Neural cell (in vitro differentiated cells): Measurements from ENCODE around the gene ZBTB7C. TPM values are rescaled to one million over a fixed set of nuclear protein-coding genes. Genes with fewer than 3 reads are reported as not detected.

Experiments
- H2AFZ ChIP-seq: fragments of 200-600, 300-800 bp; sonication (generic), shearing (Covaris generic); 2 replicates; pipeline ENCODE4 v1.6.0; 2014; ENCODE audit warnings: low read depth, mild to moderate bottlenecking, antibody characterized with exemption, low read length, moderate library complexity
- H3F3A ChIP-seq: fragments of 200-600 bp; shearing (Covaris generic); 2 replicates; pipeline ENCODE4 v1.6.1; 2016; ENCODE audit warnings: mild to moderate bottlenecking, moderate library complexity, mixed read lengths, antibody characterized with exemption, low read length; ENCODE audit not compliant: insufficient read depth, poor library complexity, severe bottlenecking
- H3K27ac ChIP-seq: fragments of 200-600, 300-800 bp; sonication (generic), shearing (Covaris generic); 2 replicates; pipeline ENCODE4 v1.5.1; 2014; ENCODE audit warnings: mild to moderate bottlenecking, low read length, moderate library complexity
- H3K27me3 ChIP-seq: fragments of 300-800, 200-600 bp; sonication (generic), shearing (Covaris generic); 2 replicates; pipeline ENCODE4 v1.6.0; 2014; ENCODE audit warnings: mild to moderate bottlenecking, low read depth, low read length, moderate library complexity; ENCODE audit not compliant: insufficient read depth
- H3K36me3 ChIP-seq: fragments of 300-800, 200-600 bp; sonication (generic), shearing (Covaris generic); 2 replicates; pipeline ENCODE4 v1.5.1; 2014; ENCODE audit warnings: mild to moderate bottlenecking, antibody characterized with exemption, low read length, moderate library complexity; ENCODE audit not compliant: insufficient read depth
- H3K4me2 ChIP-seq: fragments of 300-800, 200-600 bp; sonication (generic), shearing (Covaris generic); 2 replicates; pipeline ENCODE4 v1.6.0; 2014; ENCODE audit warnings: mild to moderate bottlenecking, low read length
- H3K4me3 ChIP-seq: fragments of 300-800, 200-600 bp; sonication (generic), shearing (Covaris generic); 2 replicates; pipeline ENCODE4 v1.5.1; 2014; ENCODE audit warnings: mild to moderate bottlenecking, low read length, moderate library complexity
- H3K79me2 ChIP-seq: fragments of 200-600 bp; shearing (Covaris generic); replicated peaks from 2 replicates; pipeline ENCODE4 v1.6.0; 2014; ENCODE audit warnings: mild to moderate bottlenecking, low read length, moderate library complexity; ENCODE audit not compliant: insufficient read depth
- H3K9ac ChIP-seq: fragments of 300-800, 200-600 bp; sonication (generic), shearing (Covaris generic); 2 replicates; pipeline ENCODE4 v1.6.1; 2016; ENCODE audit warnings: mild to moderate bottlenecking, low read length, mixed read lengths
- H3K9me2 ChIP-seq: fragments of 200-600 bp; shearing (Covaris generic); 2 replicates; pipeline ENCODE4 v1.6.1; 2016; ENCODE audit warnings: mild to moderate bottlenecking, low read length, mixed read lengths; ENCODE audit not compliant: insufficient read depth
- H3K9me3 ChIP-seq: fragments of 200-600, 300-800 bp; sonication (generic), shearing (Covaris generic); 2 replicates; pipeline ENCODE4 v1.6.1; 2016; ENCODE audit warnings: mild to moderate bottlenecking, mixed run types, low read length, moderate library complexity, mixed read lengths
- H4K20me1 ChIP-seq: fragments of 200-600 bp; shearing (Covaris generic); 2 replicates; pipeline ENCODE4 v1.6.1; 2016; ENCODE audit warnings: mild to moderate bottlenecking, mixed run types; ENCODE audit not compliant: insufficient read depth
- EP300 ChIP-seq: fragments of 450-650 bp; conservative IDR thresholded peaks from 2 replicates; pipeline ENCODE4 v1.6.1; 2014; ENCODE audit warnings: antibody characterized with exemption, mild to moderate bottlenecking, moderate library complexity; ENCODE audit not compliant: poor library complexity, severe bottlenecking
- EZH2 ChIP-seq: fragments of 200-600, 300-800 bp; shearing (Covaris generic), sonication (generic); IDR thresholded peaks from 2 replicates; pipeline ENCODE4 v1.6.1; 2014; ENCODE audit warnings: antibody characterized with exemption, low read length, borderline replicate concordance, mild to moderate bottlenecking; ENCODE audit not compliant: insufficient read depth, poor library complexity, severe bottlenecking
- MXI1 ChIP-seq: fragments of 450-650 bp; conservative IDR thresholded peaks from 2 replicates; pipeline ENCODE4 v1.6.1; 2014; ENCODE audit warnings: antibody characterized with exemption, mild to moderate bottlenecking; ENCODE audit not compliant: poor library complexity, severe bottlenecking
- POLR2AphosphoS5 ChIP-seq: IDR thresholded peaks from 2 replicates; pipeline ENCODE4 v1.6.1; 2012
- RAD21 ChIP-seq: fragments of 450-650 bp; conservative IDR thresholded peaks from 2 replicates; pipeline ENCODE4 v1.6.1; 2014; ENCODE audit warnings: antibody characterized with exemption, mild to moderate bottlenecking, moderate library complexity
- REST ChIP-seq: IDR thresholded peaks from 2 replicates; pipeline ENCODE4 v1.6.1; 2012; ENCODE audit warnings: borderline replicate concordance
- SMC3 ChIP-seq: fragments of 450-650 bp; conservative IDR thresholded peaks from 2 replicates; pipeline ENCODE4 v1.6.1; 2014; ENCODE audit warnings: antibody characterized with exemption, mild to moderate bottlenecking, moderate library complexity; ENCODE audit not compliant: poor library complexity
- TAF1 ChIP-seq: IDR thresholded peaks from 2 replicates; pipeline ENCODE4 v1.6.1; 2012; ENCODE audit warnings: low read depth
- polyA plus RNA-seq: library from polyadenylated mRNA; depleted of rRNA; stranded (reverse); fragments of >200 nt; gene quantifications from 2 replicates; pipeline ENCODE4 v1.2.3, GENCODE V29; 2014
- TF ChIP-seq, protein P1 (sequence below): fragments of 450-650 bp; IDR thresholded peaks from 2 replicates; pipeline ENCODE4 v1.5.1; 2014; ENCODE audit warnings: antibody characterized with exemption, mild to moderate bottlenecking, moderate library complexity; ENCODE audit not compliant: poor library complexity, severe bottlenecking

Gene ZBTB7C
- polyA plus RNA-seq, 1 donor from 2014 or later = 2.4 TPM

DNA sequence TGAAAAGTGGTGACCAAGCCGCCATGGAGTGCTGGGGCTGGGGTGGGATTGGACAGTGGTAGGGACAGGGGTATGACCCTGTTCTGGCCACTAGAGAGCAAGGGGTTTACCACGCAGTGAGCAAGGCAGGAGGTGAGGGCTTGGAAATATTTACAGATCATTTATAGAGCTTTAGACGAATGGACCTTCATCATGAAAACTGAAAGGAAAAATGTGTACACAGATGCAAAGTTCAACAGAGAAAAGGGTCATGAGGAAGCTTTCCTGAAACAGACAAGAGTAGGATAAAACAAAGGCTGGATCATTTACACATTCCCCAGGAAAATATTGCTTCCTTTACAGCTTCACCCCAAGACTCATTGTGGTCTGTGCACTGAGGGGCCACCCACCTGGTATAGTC is 348.2 kb downstream of the ZBTB7C start:
- no peak overlapping the region for H3K4me2 ChIP-seq
- no peaks in the 10 kb centered on the region for H3K27me3 ChIP-seq
- no peaks in the 10 kb centered on the region for H3K79me2 ChIP-seq
- H3K36me3 ChIP-seq = no peaks in the 10 kb centered on the region
- no peaks in the 10 kb centered on the region for H3K9me3 ChIP-seq
- H3K27ac ChIP-seq = no peak overlapping the region
- TF ChIP-seq SMC3 (no peak), POLR2AphosphoS5 (no peak), EZH2 (no peak), REST (no peak), EP300 (no peak), MXI1 (no peak), TAF1 (no peak), RAD21 (no peak)
- TF ChIP-seq, protein P1, sequence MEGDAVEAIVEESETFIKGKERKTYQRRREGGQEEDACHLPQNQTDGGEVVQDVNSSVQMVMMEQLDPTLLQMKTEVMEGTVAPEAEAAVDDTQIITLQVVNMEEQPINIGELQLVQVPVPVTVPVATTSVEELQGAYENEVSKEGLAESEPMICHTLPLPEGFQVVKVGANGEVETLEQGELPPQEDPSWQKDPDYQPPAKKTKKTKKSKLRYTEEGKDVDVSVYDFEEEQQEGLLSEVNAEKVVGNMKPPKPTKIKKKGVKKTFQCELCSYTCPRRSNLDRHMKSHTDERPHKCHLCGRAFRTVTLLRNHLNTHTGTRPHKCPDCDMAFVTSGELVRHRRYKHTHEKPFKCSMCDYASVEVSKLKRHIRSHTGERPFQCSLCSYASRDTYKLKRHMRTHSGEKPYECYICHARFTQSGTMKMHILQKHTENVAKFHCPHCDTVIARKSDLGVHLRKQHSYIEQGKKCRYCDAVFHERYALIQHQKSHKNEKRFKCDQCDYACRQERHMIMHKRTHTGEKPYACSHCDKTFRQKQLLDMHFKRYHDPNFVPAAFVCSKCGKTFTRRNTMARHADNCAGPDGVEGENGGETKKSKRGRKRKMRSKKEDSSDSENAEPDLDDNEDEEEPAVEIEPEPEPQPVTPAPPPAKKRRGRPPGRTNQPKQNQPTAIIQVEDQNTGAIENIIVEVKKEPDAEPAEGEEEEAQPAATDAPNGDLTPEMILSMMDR = no peak
- H2AFZ ChIP-seq = no peak overlapping the region
- H3F3A ChIP-seq = no peaks in the 10 kb centered on the region
- H4K20me1 ChIP-seq = no peaks in the 10 kb centered on the region
- no peak overlapping the region for H3K4me3 ChIP-seq
- no peaks in the 10 kb centered on the region for H3K9me2 ChIP-seq
- no peak overlapping the region for H3K9ac ChIP-seq

DNA sequence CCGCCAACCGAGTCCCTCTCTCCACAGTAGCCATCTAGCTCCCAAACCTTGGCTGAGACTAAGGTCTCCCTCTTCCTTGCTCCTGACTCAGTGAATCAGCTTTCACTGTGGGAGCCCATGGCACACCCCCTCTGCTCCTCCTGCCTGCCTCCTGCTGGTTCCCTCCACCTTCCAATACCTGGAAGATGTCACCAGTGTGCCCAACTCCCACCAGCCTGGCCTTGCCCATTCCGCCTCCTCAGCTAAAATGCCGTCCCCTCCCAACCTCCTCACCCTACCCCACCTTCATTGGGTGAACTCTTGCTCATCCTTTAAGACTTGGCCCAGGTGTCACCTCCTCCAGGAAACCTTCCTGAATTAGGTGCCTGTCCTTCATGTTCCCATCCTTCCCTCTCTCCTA is 348.8 kb downstream of the ZBTB7C start:
- no peaks in the 10 kb centered on the region for H3K79me2 ChIP-seq
- no peak overlapping the region for H3K9ac ChIP-seq
- H3F3A ChIP-seq = no peaks in the 10 kb centered on the region
- H4K20me1 ChIP-seq = no peaks in the 10 kb centered on the region
- TF ChIP-seq, protein P1 = no peak
- TF ChIP-seq EZH2 (no peak), EP300 (no peak), MXI1 (no peak), TAF1 (no peak), RAD21 (no peak), SMC3 (no peak), POLR2AphosphoS5 (no peak), REST (no peak)
- no peaks in the 10 kb centered on the region for H3K27me3 ChIP-seq
- no peaks in the 10 kb centered on the region for H3K9me2 ChIP-seq
- no peak overlapping the region for H3K4me2 ChIP-seq
- H3K36me3 ChIP-seq = no peaks in the 10 kb centered on the region
- no peaks in the 10 kb centered on the region for H3K9me3 ChIP-seq
- no peak overlapping the region for H2AFZ ChIP-seq
- no peak overlapping the region for H3K4me3 ChIP-seq
- no peak overlapping the region for H3K27ac ChIP-seq
